HepG2 (cell line): ENCODE results near the gene SLC25A19. TPM values are rescaled to one million over a fixed set of nuclear protein-coding genes. Genes with fewer than 3 reads are reported as not detected.

ENCODE experiments used
- CHCHD3 ChIP-seq: sonication (generic); formaldehyde crosslinking; IDR thresholded peaks from 2 replicates; pipeline ENCODE4 v1.8.0; 2022; ENCODE audit warnings: mild to moderate bottlenecking, missing genetic modification reagents, moderate library complexity
- ETV5 ChIP-seq: IDR thresholded peaks from 2 replicates; pipeline ENCODE4 v1.6.1; 2018; ENCODE audit warnings: missing biosample characterization, missing genetic modification reagents, inconsistent platforms, borderline replicate concordance
- GABPB1 ChIP-seq: IDR thresholded peaks from 2 replicates; pipeline ENCODE4 v1.6.1; 2016; ENCODE audit warnings: mild to moderate bottlenecking, missing genetic modification reagents, moderate library complexity, missing compliant biosample characterization
- GATAD2A ChIP-seq: IDR thresholded peaks from 2 replicates; pipeline ENCODE4 v1.6.1; 2016
- KLF6 ChIP-seq: IDR thresholded peaks from 2 replicates; pipeline ENCODE4 v1.8.0; 2016; ENCODE audit warnings: missing biosample characterization, missing genetic modification reagents
- MYNN ChIP-seq: sonication (generic); formaldehyde crosslinking; IDR thresholded peaks from 2 replicates; pipeline ENCODE4 v1.4.0; 2020; ENCODE audit warnings: mild to moderate bottlenecking, low read depth, missing genetic modification reagents
- NFYB ChIP-seq: sonication (generic); formaldehyde crosslinking; IDR thresholded peaks from 2 replicates; pipeline ENCODE4 v1.4.0; 2020; ENCODE audit warnings: missing genetic modification reagents
- SP1 ChIP-seq, 2 experiments: fragments of 450-650 bp in 1 of 2; sonication (generic) in 1 of 2; formaldehyde crosslinking in 1 of 2; IDR thresholded peaks; 2 replicates each; pipeline versions ENCODE4 v1.4.0 to v1.6.1; 2016 to 2020; ENCODE audit warnings: missing genetic modification reagents in 1 of 2
- STAG1 ChIP-seq: sonication (generic); formaldehyde crosslinking; IDR thresholded peaks from 2 replicates; pipeline ENCODE4 v1.4.0; 2020; ENCODE audit warnings: missing genetic modification reagents
- TCF7 ChIP-seq: sonication (generic); IDR thresholded peaks from 2 replicates; pipeline ENCODE4 v1.6.1; 2016; ENCODE audit warnings: antibody characterized with exemption, low read depth
- ZNF33B ChIP-seq: sonication (generic); formaldehyde crosslinking; IDR thresholded peaks from 2 replicates; pipeline ENCODE4 v1.5.1; 2020; ENCODE audit warnings: mild to moderate bottlenecking, missing genetic modification reagents
- ZNF558 ChIP-seq: sonication (generic); formaldehyde crosslinking; IDR thresholded peaks from 2 replicates; pipeline ENCODE4 v1.9.0; 2022; ENCODE audit warnings: mild to moderate bottlenecking, missing genetic modification reagents, borderline replicate concordance
- ZSCAN21 ChIP-seq: sonication (generic); formaldehyde crosslinking; IDR thresholded peaks from 2 replicates; pipeline ENCODE4 v1.8.0; 2022; ENCODE audit warnings: mild to moderate bottlenecking, missing genetic modification reagents, moderate library complexity, borderline replicate concordance
- polyA plus RNA-seq, 8 experiments: library from polyadenylated mRNA; depleted of rRNA in 3 of 8; stranded (reverse) in 7 of 8; unstranded in 1 of 8; fragments of >200 nt; fragmentation: Illumina TruSeq in 4 of 8; extraction: Trizol in 4 of 8; gene quantifications; 2 replicates each; pipeline versions ENCODE4 v1.2.1 to v1.2.3, GENCODE V29; 2011 to 2016; ENCODE audit warnings: low read depth in 4 of 8, missing spikeins in 1 of 8, mixed read lengths in 1 of 8; ENCODE audit not compliant: insufficient read depth in 1 of 8
- total RNA-seq, 5 experiments: library from RNA; depleted of rRNA; stranded (reverse); fragments of >200 nt; fragmentation: Illumina TruSeq; extraction: Trizol; gene quantifications; 2 replicates each; pipeline ENCODE4 v1.2.3, GENCODE V29; 2016; ENCODE audit warnings: low read depth in 1 of 5
- TF ChIP-seq, protein P1 (sequence below): sonication (generic); formaldehyde crosslinking; IDR thresholded peaks from 2 replicates; pipeline ENCODE4 v1.4.0; 2020; ENCODE audit warnings: missing genetic modification reagents, borderline replicate concordance
- TF ChIP-seq, protein P2 (sequence below): sonication (generic); formaldehyde crosslinking; IDR thresholded peaks from 2 replicates; pipeline ENCODE4 v1.4.0; 2020; ENCODE audit warnings: missing genetic modification reagents, borderline replicate concordance
- TF ChIP-seq, protein P3 (sequence below), 2 experiments: IDR thresholded peaks; 2 replicates each; pipeline ENCODE4 v1.6.1; 2011 to 2012; ENCODE audit warnings: low read length in 2 of 2, borderline replicate concordance in 1 of 2, low read depth in 1 of 2, mild to moderate bottlenecking in 1 of 2, moderate library complexity in 1 of 2
- TF ChIP-seq, protein P4 (sequence below): sonication (generic); formaldehyde crosslinking; IDR thresholded peaks from 2 replicates; pipeline ENCODE4 v1.8.0; 2022; ENCODE audit warnings: mild to moderate bottlenecking, missing genetic modification reagents, moderate library complexity

Gene SLC25A19
- total and polyA plus RNA-seq, 2 of the 13 experiments (the other 11 are each of a cell fraction or from before 2014, with no cell fraction given): 24.4 to 41.4 TPM

DNA sequence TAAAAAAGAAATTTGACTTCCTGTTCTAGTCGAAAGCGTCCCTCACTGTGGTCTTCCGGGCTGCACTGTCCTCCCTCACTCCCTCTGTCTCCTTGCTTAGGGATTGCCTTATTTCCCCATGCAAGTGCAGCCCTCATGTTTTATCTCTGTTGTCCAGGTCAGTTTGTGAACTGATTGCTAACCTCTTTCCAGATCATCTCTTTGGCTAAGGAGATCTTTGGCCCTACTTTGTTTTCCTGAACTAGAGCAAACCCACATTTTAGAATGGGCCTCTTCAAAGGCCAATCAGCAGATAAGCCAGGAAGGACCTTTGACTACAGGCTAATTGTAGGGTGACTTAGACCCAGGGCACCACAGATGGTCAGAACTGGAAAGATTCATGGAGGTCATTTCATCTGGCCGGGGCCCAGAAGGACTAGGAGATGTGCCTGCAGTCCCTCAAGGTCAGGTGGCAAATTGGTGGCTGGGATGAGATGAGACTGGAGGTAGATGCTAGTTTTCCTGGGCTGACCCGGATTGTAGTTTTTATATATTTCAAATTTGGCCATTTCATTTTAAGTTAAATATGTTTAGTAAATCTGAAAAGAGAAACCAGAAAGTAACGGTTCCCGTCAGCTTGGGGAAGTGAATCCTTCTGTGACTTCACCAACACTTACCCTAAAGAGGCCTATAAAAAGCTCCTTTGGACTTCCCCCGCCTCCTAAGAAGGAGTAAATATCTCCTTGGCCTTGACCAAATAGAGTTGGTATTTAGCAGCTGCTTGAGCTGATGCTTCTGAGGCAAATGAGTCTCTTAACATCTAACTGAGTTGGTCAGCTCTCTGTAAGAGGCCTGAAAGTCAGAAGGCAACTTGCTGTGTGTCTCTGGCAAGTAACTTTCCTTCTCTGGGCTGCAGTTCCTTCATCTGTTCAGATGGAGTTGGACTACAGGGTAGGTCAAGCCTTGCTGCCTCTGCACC, 6.2 kb upstream of the SLC25A19 start (continued):
- TF ChIP-seq, protein P1, sequence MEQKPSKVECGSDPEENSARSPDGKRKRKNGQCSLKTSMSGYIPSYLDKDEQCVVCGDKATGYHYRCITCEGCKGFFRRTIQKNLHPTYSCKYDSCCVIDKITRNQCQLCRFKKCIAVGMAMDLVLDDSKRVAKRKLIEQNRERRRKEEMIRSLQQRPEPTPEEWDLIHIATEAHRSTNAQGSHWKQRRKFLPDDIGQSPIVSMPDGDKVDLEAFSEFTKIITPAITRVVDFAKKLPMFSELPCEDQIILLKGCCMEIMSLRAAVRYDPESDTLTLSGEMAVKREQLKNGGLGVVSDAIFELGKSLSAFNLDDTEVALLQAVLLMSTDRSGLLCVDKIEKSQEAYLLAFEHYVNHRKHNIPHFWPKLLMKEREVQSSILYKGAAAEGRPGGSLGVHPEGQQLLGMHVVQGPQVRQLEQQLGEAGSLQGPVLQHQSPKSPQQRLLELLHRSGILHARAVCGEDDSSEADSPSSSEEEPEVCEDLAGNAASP (CRISPR knock-in tag): peak; percentile 82; the same call in 1 of the 2 replicates
- peak; percentile 42; the same call in 1 of the 2 replicates for TF ChIP-seq ZSCAN21 (CRISPR knock-in tag)
- TF ChIP-seq, protein P2, sequence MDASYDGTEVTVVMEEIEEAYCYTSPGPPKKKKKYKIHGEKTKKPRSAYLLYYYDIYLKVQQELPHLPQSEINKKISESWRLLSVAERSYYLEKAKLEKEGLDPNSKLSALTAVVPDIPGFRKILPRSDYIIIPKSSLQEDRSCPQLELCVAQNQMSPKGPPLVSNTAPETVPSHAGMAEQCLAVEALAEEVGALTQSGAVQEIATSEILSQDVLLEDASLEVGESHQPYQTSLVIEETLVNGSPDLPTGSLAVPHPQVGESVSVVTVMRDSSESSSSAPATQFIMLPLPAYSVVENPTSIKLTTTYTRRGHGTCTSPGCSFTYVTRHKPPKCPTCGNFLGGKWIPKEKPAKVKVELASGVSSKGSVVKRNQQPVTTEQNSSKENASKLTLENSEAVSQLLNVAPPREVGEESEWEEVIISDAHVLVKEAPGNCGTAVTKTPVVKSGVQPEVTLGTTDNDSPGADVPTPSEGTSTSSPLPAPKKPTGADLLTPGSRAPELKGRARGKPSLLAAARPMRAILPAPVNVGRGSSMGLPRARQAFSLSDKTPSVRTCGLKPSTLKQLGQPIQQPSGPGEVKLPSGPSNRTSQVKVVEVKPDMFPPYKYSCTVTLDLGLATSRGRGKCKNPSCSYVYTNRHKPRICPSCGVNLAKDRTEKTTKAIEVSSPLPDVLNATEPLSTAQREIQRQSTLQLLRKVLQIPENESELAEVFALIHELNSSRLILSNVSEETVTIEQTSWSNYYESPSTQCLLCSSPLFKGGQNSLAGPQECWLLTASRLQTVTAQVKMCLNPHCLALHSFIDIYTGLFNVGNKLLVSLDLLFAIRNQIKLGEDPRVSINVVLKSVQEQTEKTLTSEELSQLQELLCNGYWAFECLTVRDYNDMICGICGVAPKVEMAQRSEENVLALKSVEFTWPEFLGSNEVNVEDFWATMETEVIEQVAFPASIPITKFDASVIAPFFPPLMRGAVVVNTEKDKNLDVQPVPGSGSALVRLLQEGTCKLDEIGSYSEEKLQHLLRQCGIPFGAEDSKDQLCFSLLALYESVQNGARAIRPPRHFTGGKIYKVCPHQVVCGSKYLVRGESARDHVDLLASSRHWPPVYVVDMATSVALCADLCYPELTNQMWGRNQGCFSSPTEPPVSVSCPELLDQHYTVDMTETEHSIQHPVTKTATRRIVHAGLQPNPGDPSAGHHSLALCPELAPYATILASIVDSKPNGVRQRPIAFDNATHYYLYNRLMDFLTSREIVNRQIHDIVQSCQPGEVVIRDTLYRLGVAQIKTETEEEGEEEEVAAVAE (CRISPR knock-in tag): 0 out of 2 replicates have a peak, but pooled peaks have one; percentile 10
- 0 out of 2 replicates have a peak, but pooled peaks have one; percentile 37 for TF ChIP-seq ZNF558 (CRISPR knock-in tag)
- TF ChIP-seq KLF6 (CRISPR knock-in tag): 0 out of 2 replicates have a peak, but pooled peaks have one; percentile 31
- TF ChIP-seq, protein P3, sequence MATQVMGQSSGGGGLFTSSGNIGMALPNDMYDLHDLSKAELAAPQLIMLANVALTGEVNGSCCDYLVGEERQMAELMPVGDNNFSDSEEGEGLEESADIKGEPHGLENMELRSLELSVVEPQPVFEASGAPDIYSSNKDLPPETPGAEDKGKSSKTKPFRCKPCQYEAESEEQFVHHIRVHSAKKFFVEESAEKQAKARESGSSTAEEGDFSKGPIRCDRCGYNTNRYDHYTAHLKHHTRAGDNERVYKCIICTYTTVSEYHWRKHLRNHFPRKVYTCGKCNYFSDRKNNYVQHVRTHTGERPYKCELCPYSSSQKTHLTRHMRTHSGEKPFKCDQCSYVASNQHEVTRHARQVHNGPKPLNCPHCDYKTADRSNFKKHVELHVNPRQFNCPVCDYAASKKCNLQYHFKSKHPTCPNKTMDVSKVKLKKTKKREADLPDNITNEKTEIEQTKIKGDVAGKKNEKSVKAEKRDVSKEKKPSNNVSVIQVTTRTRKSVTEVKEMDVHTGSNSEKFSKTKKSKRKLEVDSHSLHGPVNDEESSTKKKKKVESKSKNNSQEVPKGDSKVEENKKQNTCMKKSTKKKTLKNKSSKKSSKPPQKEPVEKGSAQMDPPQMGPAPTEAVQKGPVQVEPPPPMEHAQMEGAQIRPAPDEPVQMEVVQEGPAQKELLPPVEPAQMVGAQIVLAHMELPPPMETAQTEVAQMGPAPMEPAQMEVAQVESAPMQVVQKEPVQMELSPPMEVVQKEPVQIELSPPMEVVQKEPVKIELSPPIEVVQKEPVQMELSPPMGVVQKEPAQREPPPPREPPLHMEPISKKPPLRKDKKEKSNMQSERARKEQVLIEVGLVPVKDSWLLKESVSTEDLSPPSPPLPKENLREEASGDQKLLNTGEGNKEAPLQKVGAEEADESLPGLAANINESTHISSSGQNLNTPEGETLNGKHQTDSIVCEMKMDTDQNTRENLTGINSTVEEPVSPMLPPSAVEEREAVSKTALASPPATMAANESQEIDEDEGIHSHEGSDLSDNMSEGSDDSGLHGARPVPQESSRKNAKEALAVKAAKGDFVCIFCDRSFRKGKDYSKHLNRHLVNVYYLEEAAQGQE (IDR thresholded peaks at IDR 0.05; ENCODE audit: borderline replicate concordance in 1 of 2, low read depth in 1 of 2, low read length in 2 of 2): peak in 1 of 2 experiments; percentile 8; a peak in 1 of 4 replicates
- TF ChIP-seq ETV5 (CRISPR knock-in tag): peak; percentile 70; the same call in 1 of the 2 replicates
- peak; percentile 83 for TF ChIP-seq TCF7
- TF ChIP-seq NFYB (CRISPR knock-in tag): peak; percentile 73
- no peak for TF ChIP-seq MYNN (CRISPR knock-in tag)
- TF ChIP-seq GATAD2A (CRISPR knock-in tag): peak; percentile 89
- TF ChIP-seq CHCHD3: no peak
- no peak for TF ChIP-seq SP1 (IDR thresholded peaks at IDR 0.05)
- 0 out of 2 replicates have a peak, but pooled peaks have one; percentile 37 for TF ChIP-seq SP1 (CRISPR knock-in tag; IDR thresholded peaks at IDR 0.05)
- TF ChIP-seq ZNF33B (CRISPR knock-in tag): 0 out of 2 replicates have a peak, but pooled peaks have one; percentile 29
- TF ChIP-seq, protein P4, sequence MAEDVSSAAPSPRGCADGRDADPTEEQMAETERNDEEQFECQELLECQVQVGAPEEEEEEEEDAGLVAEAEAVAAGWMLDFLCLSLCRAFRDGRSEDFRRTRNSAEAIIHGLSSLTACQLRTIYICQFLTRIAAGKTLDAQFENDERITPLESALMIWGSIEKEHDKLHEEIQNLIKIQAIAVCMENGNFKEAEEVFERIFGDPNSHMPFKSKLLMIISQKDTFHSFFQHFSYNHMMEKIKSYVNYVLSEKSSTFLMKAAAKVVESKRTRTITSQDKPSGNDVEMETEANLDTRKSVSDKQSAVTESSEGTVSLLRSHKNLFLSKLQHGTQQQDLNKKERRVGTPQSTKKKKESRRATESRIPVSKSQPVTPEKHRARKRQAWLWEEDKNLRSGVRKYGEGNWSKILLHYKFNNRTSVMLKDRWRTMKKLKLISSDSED: no peak
- peak; percentile 3; the same call in 1 of the 2 replicates for TF ChIP-seq GABPB1 (CRISPR knock-in tag)
- TF ChIP-seq STAG1 (CRISPR knock-in tag): peak; percentile 24
